Measurements from ENCODE around the gene FKBP2. TPM values are rescaled to one million over a fixed set of nuclear protein-coding genes. Genes with fewer than 3 reads are reported as not detected.
"Not testable (repeated sequence)": the region's sequence is repeated elsewhere in the genome, so short reads cannot be mapped to it uniquely, and the experiment has no call there.

The FKBP2 gene
- total RNA-seq, 1 donor from 2014 or later: 48.2 TPM

DNA sequence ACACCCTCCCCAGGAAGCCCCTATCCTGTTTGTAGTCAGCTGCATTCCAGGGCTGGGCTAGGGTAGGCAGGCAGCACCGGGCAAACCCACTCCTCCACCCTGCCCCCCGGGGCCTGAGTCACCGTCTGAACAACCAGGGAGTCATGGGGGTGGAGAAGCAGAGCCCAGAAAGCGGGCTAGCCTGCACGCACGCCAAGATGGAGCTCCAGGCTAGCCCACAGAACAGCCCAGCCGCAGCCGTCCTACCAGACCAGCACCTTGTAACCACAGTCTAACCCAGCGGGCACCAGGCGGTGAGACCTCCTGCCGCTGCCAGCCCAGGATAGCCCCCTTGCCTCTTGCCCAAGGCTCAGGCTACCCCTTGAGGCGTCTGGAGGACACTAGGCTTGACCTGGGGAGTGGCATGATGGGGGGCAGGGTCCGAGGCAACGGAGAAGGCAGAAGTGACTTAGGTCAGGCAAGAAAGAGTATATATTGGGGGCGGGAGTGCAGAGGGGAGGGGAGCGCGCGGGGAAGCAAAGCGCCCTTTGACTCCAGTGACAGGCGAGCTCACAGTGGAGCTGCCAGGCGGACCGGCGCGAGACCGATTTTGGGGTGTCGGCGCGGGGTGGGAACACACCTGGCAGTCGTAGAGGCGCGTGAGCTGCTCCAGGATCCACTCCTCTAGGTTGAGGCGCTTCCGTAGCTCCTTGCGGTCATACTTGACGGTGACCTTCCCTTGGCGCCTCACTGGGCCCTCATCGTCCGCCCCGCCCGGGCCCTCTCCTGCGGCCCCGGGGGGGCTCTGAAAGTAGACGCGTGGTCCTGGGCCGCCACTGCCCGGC, 5.1 kb downstream of the FKBP2 start:
- peak overlapping the region; percentile 76 for H3K4me3 ChIP-seq
- no peaks in the 10 kb centered on the region for H3K9me3 ChIP-seq
- H3K4me1 ChIP-seq: peaks cover 41% of the 10 kb centered on the region
- H3K36me3 ChIP-seq: peaks cover 13% of the 10 kb centered on the region
- ATAC-seq: no peak
- no peaks in the 10 kb centered on the region for H3K27me3 ChIP-seq (ENCODE audit: low read depth)
- DNase-seq: peak; percentile 76
- H3K27ac ChIP-seq: peak overlapping the region; percentile 72
- intact Hi-C loops (cut with DNase I): no loop called here
- TF ChIP-seq, protein P1, sequence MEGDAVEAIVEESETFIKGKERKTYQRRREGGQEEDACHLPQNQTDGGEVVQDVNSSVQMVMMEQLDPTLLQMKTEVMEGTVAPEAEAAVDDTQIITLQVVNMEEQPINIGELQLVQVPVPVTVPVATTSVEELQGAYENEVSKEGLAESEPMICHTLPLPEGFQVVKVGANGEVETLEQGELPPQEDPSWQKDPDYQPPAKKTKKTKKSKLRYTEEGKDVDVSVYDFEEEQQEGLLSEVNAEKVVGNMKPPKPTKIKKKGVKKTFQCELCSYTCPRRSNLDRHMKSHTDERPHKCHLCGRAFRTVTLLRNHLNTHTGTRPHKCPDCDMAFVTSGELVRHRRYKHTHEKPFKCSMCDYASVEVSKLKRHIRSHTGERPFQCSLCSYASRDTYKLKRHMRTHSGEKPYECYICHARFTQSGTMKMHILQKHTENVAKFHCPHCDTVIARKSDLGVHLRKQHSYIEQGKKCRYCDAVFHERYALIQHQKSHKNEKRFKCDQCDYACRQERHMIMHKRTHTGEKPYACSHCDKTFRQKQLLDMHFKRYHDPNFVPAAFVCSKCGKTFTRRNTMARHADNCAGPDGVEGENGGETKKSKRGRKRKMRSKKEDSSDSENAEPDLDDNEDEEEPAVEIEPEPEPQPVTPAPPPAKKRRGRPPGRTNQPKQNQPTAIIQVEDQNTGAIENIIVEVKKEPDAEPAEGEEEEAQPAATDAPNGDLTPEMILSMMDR (IDR thresholded peaks at IDR 0.05): no peak

- H3K4me3 ChIP-seq: peak overlapping the region; percentile 94
- H3K27me3 ChIP-seq (ENCODE audit: low read depth); ATAC-seq; DNase-seq; H3K27ac ChIP-seq; H3K9me3 ChIP-seq; intact Hi-C loops (cut with DNase I): not testable (repeated sequence)
- peaks cover 13% of the 10 kb centered on the region for H3K36me3 ChIP-seq
- peaks cover 42% of the 10 kb centered on the region for H3K4me1 ChIP-seq
These were observed 5.7 kb downstream of the FKBP2 start for GRCh38 chr11:64246621-64246870.

- peak within 1 kb of the TSS; percentile 94 for H3K4me3 ChIP-seq
- H3K9me3 ChIP-seq: no peaks in the 10 kb centered on the region
- DNase-seq (peak; percentile 92), ATAC-seq (peak; percentile 80 to 86)
- H3K27me3 ChIP-seq (ENCODE audit: low read depth): no peaks in the 10 kb centered on the region
- TF ChIP-seq, protein P1 (IDR thresholded peaks at IDR 0.05): peak; percentile 21
- peaks cover 42% of the 10 kb centered on the region for H3K4me1 ChIP-seq
- peaks cover 13% of the 10 kb centered on the region for H3K36me3 ChIP-seq
- intact Hi-C loops (cut with DNase I): no loop called here
- peak within 1 kb of the TSS; percentile 79 for H3K27ac ChIP-seq
These were observed 6.2 kb downstream of the FKBP2 start, which contains the start of gene PPP1R14B for GRCh38 chr11:64246871-64247728. Gene PPP1R14B (minus strand): TSS chr11:64246943. CDS start chr11:64246673, 270 bp downstream.

GRCh38 chr11:64247729-64248531, 7.0 kb downstream of the FKBP2 start:
- ATAC-seq: peak in 1 of 2 donors; percentile 3
- peaks cover 42% of the 10 kb centered on the region for H3K4me1 ChIP-seq
- intact Hi-C loops (cut with DNase I): no loop called here

GRCh38 chr11:64248578-64248977, 7.7 kb downstream of the FKBP2 start:
- TF ChIP-seq, protein P1 (IDR thresholded peaks at IDR 0.05): no peak
- H3K27me3 ChIP-seq (ENCODE audit: low read depth): no peaks in the 10 kb centered on the region
- no peaks in the 10 kb centered on the region for H3K9me3 ChIP-seq
- H3K4me3 ChIP-seq: no peak overlapping the region
- intact Hi-C loops (cut with DNase I): no loop called here
- no peak overlapping the region for H3K27ac ChIP-seq
- H3K36me3 ChIP-seq: peaks cover 7% of the 10 kb centered on the region
- ATAC-seq (no peak), DNase-seq (no peak)
- H3K4me1 ChIP-seq: peaks cover 45% of the 10 kb centered on the region

More at GRCh38 chr11:64247729-64248531, 7.0 kb downstream of the FKBP2 start:
- TF ChIP-seq, protein P1 (IDR thresholded peaks at IDR 0.05): no peak
- Histone ChIP-seq H3K9me3 (no peaks in the 10 kb centered on the region), H3K4me3 (peak overlapping the region; percentile 94), H3K27me3 (ENCODE audit: low read depth) (no peaks in the 10 kb centered on the region), H3K36me3 (peaks cover 13% of the 10 kb centered on the region), H3K27ac (peak overlapping the region; percentile 79)
- no peak for DNase-seq

Data from lower lobe of right lung (tissue), 2 donors.